H9 (cell line): ENCODE measurements around the gene FTO. TPM values are rescaled to one million over a fixed set of nuclear protein-coding genes. Genes with fewer than 3 reads are reported as not detected.

Experiments used
- DNase-seq: peaks from one replicate; pipeline ENCODE4 v3.0.0-alpha.2; 2017
- H2AFZ ChIP-seq: one replicate; pipeline ENCODE4 v1.6.1; 2013; ENCODE audit warnings: mild to moderate bottlenecking, low read length, control low read depth, moderate library complexity
- H2AK5ac ChIP-seq: 2 replicates; pipeline ENCODE4 v1.6.1; 2013; ENCODE audit warnings: low read length, control low read depth, mixed read lengths; ENCODE audit not compliant: insufficient read length
- H2BK120ac ChIP-seq: one replicate; pipeline ENCODE4 v1.6.1; 2013; ENCODE audit warnings: low read depth, mild to moderate bottlenecking, low read length, control low read depth, inconsistent platforms; ENCODE audit not compliant: poor library complexity, severe bottlenecking
- H2BK12ac ChIP-seq: 2 replicates; pipeline ENCODE4 v1.6.1; 2013; ENCODE audit warnings: low read length, control low read depth, mixed read lengths, low read depth; ENCODE audit not compliant: insufficient read length
- H2BK15ac ChIP-seq: 2 replicates; pipeline ENCODE4 v1.6.1; 2013; ENCODE audit warnings: low read depth, low read length, control low read depth
- H2BK20ac ChIP-seq: one replicate; pipeline ENCODE4 v1.6.1; 2013; ENCODE audit warnings: low read depth, mild to moderate bottlenecking, low read length, control low read depth, inconsistent platforms; ENCODE audit not compliant: poor library complexity, severe bottlenecking
- H2BK5ac ChIP-seq: 2 replicates; pipeline ENCODE4 v1.6.1; 2013; ENCODE audit warnings: low read length, control low read depth, mixed read lengths; ENCODE audit not compliant: insufficient read length
- H3K14ac ChIP-seq: 2 replicates; pipeline ENCODE4 v1.6.1; 2013; ENCODE audit warnings: low read length, control low read depth; ENCODE audit not compliant: insufficient read depth
- H3K18ac ChIP-seq: 2 replicates; pipeline ENCODE4 v1.6.1; 2013; ENCODE audit warnings: low read depth, mild to moderate bottlenecking, mixed read lengths, low read length, control low read depth; ENCODE audit not compliant: insufficient read length
- H3K23ac ChIP-seq: 2 replicates; pipeline ENCODE4 v1.6.1; 2013; ENCODE audit warnings: low read length, control low read depth, mixed read lengths, low read depth; ENCODE audit not compliant: insufficient read length
- H3K23me2 ChIP-seq: 2 replicates; pipeline ENCODE4 v1.6.1; 2013; ENCODE audit warnings: low read depth, mild to moderate bottlenecking, mixed read lengths, low read length, control low read depth; ENCODE audit not compliant: insufficient read length, poor library complexity, severe bottlenecking
- H3K27ac ChIP-seq: 2 replicates; pipeline ENCODE4 v1.5.1; 2013; ENCODE audit warnings: low read length, control low read depth, mixed read lengths, low read depth; ENCODE audit not compliant: insufficient read length
- H3K27me3 ChIP-seq: 2 replicates; pipeline ENCODE4 v1.6.1; 2013; ENCODE audit warnings: low read length, control low read depth, inconsistent platforms; ENCODE audit not compliant: insufficient read depth
- H3K4ac ChIP-seq: 2 replicates; pipeline ENCODE4 v1.6.1; 2013; ENCODE audit warnings: low read depth, mild to moderate bottlenecking, control low read depth, inconsistent platforms, low read length, moderate library complexity
- H3K4me1 ChIP-seq: 2 replicates; pipeline ENCODE4 v1.6.1; 2013; ENCODE audit warnings: low read length, control low read depth, inconsistent platforms; ENCODE audit not compliant: insufficient read depth
- H3K4me2 ChIP-seq: 2 replicates; pipeline ENCODE4 v1.6.1; 2013; ENCODE audit warnings: low read length, control low read depth, mixed read lengths; ENCODE audit not compliant: insufficient read length, insufficient read depth
- H3K56ac ChIP-seq: 2 replicates; pipeline ENCODE4 v1.6.1; 2013; ENCODE audit warnings: low read depth, mild to moderate bottlenecking, mixed read lengths, low read length, control low read depth; ENCODE audit not compliant: insufficient read length
- H3K79me1 ChIP-seq: 2 replicates; pipeline ENCODE4 v1.6.1; 2013; ENCODE audit warnings: low read depth, mild to moderate bottlenecking, moderate library complexity, low read length, control low read depth, inconsistent platforms; ENCODE audit not compliant: insufficient read depth, poor library complexity, severe bottlenecking
- H3K79me2 ChIP-seq: 2 replicates; pipeline ENCODE4 v1.6.1; 2013; ENCODE audit warnings: low read length, control low read depth, inconsistent platforms; ENCODE audit not compliant: insufficient read depth
- H3K9ac ChIP-seq: 2 replicates; pipeline ENCODE4 v1.6.1; 2013; ENCODE audit warnings: low read length, control low read depth, mixed read lengths; ENCODE audit not compliant: insufficient read length; ENCODE audit errors: extremely low read depth
- H3K9me3 ChIP-seq: one replicate; pipeline ENCODE4 v1.6.1; 2013; ENCODE audit warnings: low read depth, low read length, inconsistent platforms; ENCODE audit not compliant: control insufficient read depth
- H3T11ph ChIP-seq: one replicate; pipeline ENCODE4 v1.6.1; 2013; ENCODE audit warnings: mild to moderate bottlenecking, low read length, control low read depth, inconsistent platforms
- H4K20me1 ChIP-seq: one replicate; pipeline ENCODE4 v1.6.1; 2013; ENCODE audit not compliant: control insufficient read depth, insufficient read length, insufficient read depth
- H4K5ac ChIP-seq: 2 replicates; pipeline ENCODE4 v1.6.1; 2013; ENCODE audit warnings: low read depth, mild to moderate bottlenecking, mixed read lengths, low read length, control low read depth; ENCODE audit not compliant: insufficient read length
- H4K8ac ChIP-seq: replicated peaks from 2 replicates; pipeline ENCODE4 v1.6.1; 2013; ENCODE audit warnings: low read length, control low read depth, mixed read lengths, low read depth; ENCODE audit not compliant: insufficient read length
- H4K91ac ChIP-seq: 2 replicates; pipeline ENCODE4 v1.6.1; 2013; ENCODE audit warnings: low read depth, mild to moderate bottlenecking, moderate library complexity, mixed read lengths, low read length, control low read depth; ENCODE audit not compliant: insufficient read length
- H3K27ac Mint-ChIP-seq, 3 experiments: 2 replicates in 2 of 3; 3 replicates in 1 of 3; pipeline ENCODE4 v1.8.0; 2020 to 2021; ENCODE audit warnings: mixed read lengths in 3 of 3, mild to moderate bottlenecking in 1 of 3, moderate library complexity in 1 of 3
- H3K27me3 Mint-ChIP-seq: 2 replicates; pipeline ENCODE4 v1.8.0; 2021; ENCODE audit warnings: low read depth, mild to moderate bottlenecking, moderate library complexity, mixed read lengths
- H3K36me3 Mint-ChIP-seq, 3 experiments: 2 replicates in 2 of 3; 3 replicates in 1 of 3; pipeline ENCODE4 v1.8.0; 2020 to 2021; ENCODE audit warnings: low read depth in 3 of 3, mixed read lengths in 3 of 3; ENCODE audit not compliant: insufficient read depth in 1 of 3
- H3K4me1 Mint-ChIP-seq, 2 experiments: 2 replicates each; pipeline ENCODE4 v1.8.0; 2020; ENCODE audit warnings: mixed read lengths in 2 of 2
- H3K4me3 Mint-ChIP-seq, 2 experiments: 2 replicates in 1 of 2; 3 replicates in 1 of 2; pipeline ENCODE4 v1.8.0; 2020 to 2021; ENCODE audit warnings: mild to moderate bottlenecking in 2 of 2, mixed read lengths in 2 of 2, moderate library complexity in 1 of 2
- H3K9me3 Mint-ChIP-seq, 2 experiments: 2 replicates in 1 of 2; 3 replicates in 1 of 2; pipeline ENCODE4 v1.8.0; 2020; ENCODE audit warnings: mild to moderate bottlenecking in 2 of 2, mixed read lengths in 2 of 2, moderate library complexity in 1 of 2
- CTCF ChIP-seq: fragments of 200-600 bp; sonication (generic); conservative IDR thresholded peaks from 3 replicates; pipeline ENCODE4 v1.8.0; 2021; ENCODE audit warnings: antibody characterized with exemption, mild to moderate bottlenecking
- WGBS: extraction: QIAGEN DNeasy Blood & Tissue Kit; methylation state at CpG from one replicate; pipeline ENCODE4 v1.1.7; 2013; ENCODE audit warnings: missing lambda C conversion rate, low lambda C conversion rate, mixed read lengths; ENCODE audit not compliant: insufficient read length; ENCODE audit errors: extremely low coverage; 5-methylcytosine and 5-hydroxymethylcytosine counted together
- total RNA-seq: library from RNA; stranded (reverse); gene quantifications from 2 replicates; pipeline ENCODE4 v1.2.1, GENCODE V29; 2021

The FTO gene
- total RNA-seq, 1 experiment from 2014 or later, result 67.9 TPM

DNA sequence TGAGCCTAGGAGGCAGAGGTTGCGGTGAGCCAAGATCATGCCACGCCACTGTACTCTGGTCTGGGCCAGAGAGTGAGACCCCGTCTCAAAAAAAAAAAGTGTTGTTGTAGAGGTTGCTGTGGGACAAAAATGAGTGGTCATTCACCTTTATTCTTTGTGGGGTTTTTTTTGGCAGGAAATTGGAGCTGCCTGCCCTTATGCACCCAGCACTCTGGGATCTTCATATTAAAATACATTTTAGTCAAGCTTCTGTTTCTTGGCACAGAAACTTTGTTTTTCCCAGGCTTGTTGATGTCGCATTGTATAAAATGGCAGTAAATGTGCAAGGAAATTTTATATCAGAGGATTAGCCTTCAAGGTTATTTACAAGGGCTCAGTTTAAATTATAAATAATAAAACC, 174.3 kb downstream of the FTO start:
- Histone ChIP-seq H4K8ac (no peak overlapping the region), H3K23ac (no peak overlapping the region), H3K27ac (no peak overlapping the region), H2BK20ac (no peak overlapping the region), H2BK120ac (no peak overlapping the region), H3T11ph (no peak overlapping the region), H3K9ac (no peak overlapping the region), H2AK5ac (no peak overlapping the region), H2BK5ac (no peak overlapping the region), H3K27me3 (no peaks in the 10 kb centered on the region), H3K4ac (no peak overlapping the region), H3K56ac (no peak overlapping the region), H4K5ac (no peak overlapping the region), H3K23me2 (no peaks in the 10 kb centered on the region), H2BK12ac (no peak overlapping the region), H2AFZ (no peak overlapping the region), H4K91ac (no peak overlapping the region), H3K79me1 (no peaks in the 10 kb centered on the region), H3K79me2 (no peaks in the 10 kb centered on the region), H3K4me2 (no peak overlapping the region), H3K14ac (no peak overlapping the region), H3K18ac (no peak overlapping the region), H3K4me1 (no peaks in the 10 kb centered on the region), H3K9me3 (no peaks in the 10 kb centered on the region), H4K20me1 (no peaks in the 10 kb centered on the region), H2BK15ac (no peak overlapping the region)
- Mint-ChIP-seq H3K4me3 (no peak overlapping the region), H3K4me1 (no peaks in the 10 kb centered on the region), H3K36me3 (peaks cover 5 to 12% (median 9%) of the 10 kb centered on the region in 3 experiments; a peak in 5 of 7 replicates), H3K27me3 (no peaks in the 10 kb centered on the region), H3K9me3 (no peaks in the 10 kb centered on the region), H3K27ac (no peak overlapping the region)
- TF ChIP-seq CTCF, result no peak
- no CpG with 5 or more reads among the region's 4 CpGs for WGBS
- no peak for DNase-seq
